Measurements from ENCODE around the gene TMEM114. TPM values are rescaled to one million over a fixed set of nuclear protein-coding genes. Genes with fewer than 3 reads are reported as not detected.

Gene TMEM114
- total and polyA plus RNA-seq, 2 experiments from 2014 or later, result not detected

GRCh38 chr16:8530752-8531384 lies 59.4 kb downstream of the TMEM114 start:
- H3K4me2 ChIP-seq (ENCODE audit: unreplicated experiment), result no peak overlapping the region
- no peak for DNase-seq
- no peaks in the 10 kb centered on the region for H3K27me3 ChIP-seq (replicated peaks; ENCODE audit: insufficient read depth)
- H4K20me1 ChIP-seq (ENCODE audit: insufficient read depth), result no peaks in the 10 kb centered on the region
- H3K4me1 ChIP-seq (ENCODE audit: insufficient read depth), result no peaks in the 10 kb centered on the region
- no peak overlapping the region for H3K9ac ChIP-seq
- H3K9me3 ChIP-seq (ENCODE audit: low read depth), result no peaks in the 10 kb centered on the region
- WGBS, 2 experiments (ENCODE audit: low coverage in 1 of 2, low lambda C conversion rate in 2 of 2, missing lambda C conversion rate in 2 of 2), result 26 to 27% methylated on average over 5 of the region's 5 CpGs
- no peak overlapping the region for H3K27ac ChIP-seq
- H3K9me2 ChIP-seq (ENCODE audit: insufficient read depth), result no peaks in the 10 kb centered on the region
- H3K36me3 ChIP-seq (ENCODE audit: low read depth), result no peaks in the 10 kb centered on the region
- H3F3A ChIP-seq (ENCODE audit: insufficient read depth), result no peaks in the 10 kb centered on the region
- in situ Hi-C loops (cut with MboI), result no loop called here
- no peak for TF ChIP-seq EZH2phosphoT487 (IDR thresholded peaks at IDR 0.05; ENCODE audit: insufficient read depth, low read depth)
- TF ChIP-seq EZH2 (IDR thresholded peaks at IDR 0.05; ENCODE audit: insufficient read depth, poor library complexity, severe bottlenecking), result no peak
- H2AFZ ChIP-seq, result no peak overlapping the region
- H3K4me3 ChIP-seq, result no peak overlapping the region
- no peaks in the 10 kb centered on the region for H3K79me2 ChIP-seq (ENCODE audit: insufficient read depth)

- DNase-seq, result no peak
- no peak overlapping the region for H3K9ac ChIP-seq
- H3K4me3 ChIP-seq, result no peak overlapping the region
- H3K4me2 ChIP-seq (ENCODE audit: unreplicated experiment), result no peak overlapping the region
- no peaks in the 10 kb centered on the region for H3K9me2 ChIP-seq (ENCODE audit: insufficient read depth)
- H3F3A ChIP-seq (ENCODE audit: insufficient read depth), result no peaks in the 10 kb centered on the region
- no peak for TF ChIP-seq EZH2 (IDR thresholded peaks at IDR 0.05; ENCODE audit: insufficient read depth, poor library complexity, severe bottlenecking)
- TF ChIP-seq EZH2phosphoT487 (IDR thresholded peaks at IDR 0.05; ENCODE audit: insufficient read depth, low read depth), result no peak
- H3K27me3 ChIP-seq (replicated peaks; ENCODE audit: insufficient read depth), result no peaks in the 10 kb centered on the region
- H3K9me3 ChIP-seq (ENCODE audit: low read depth), result no peaks in the 10 kb centered on the region
- no peaks in the 10 kb centered on the region for H4K20me1 ChIP-seq (ENCODE audit: insufficient read depth)
- no peak overlapping the region for H2AFZ ChIP-seq
- WGBS, 2 experiments (ENCODE audit: low coverage in 1 of 2, low lambda C conversion rate in 2 of 2, missing lambda C conversion rate in 2 of 2), result 37 to 43% methylated on average over 5 of the region's 5 CpGs
- no peaks in the 10 kb centered on the region for H3K4me1 ChIP-seq (ENCODE audit: insufficient read depth)
- no peaks in the 10 kb centered on the region for H3K36me3 ChIP-seq (ENCODE audit: low read depth)
- in situ Hi-C loops (cut with MboI), result no loop called here
- no peak overlapping the region for H3K27ac ChIP-seq
- H3K79me2 ChIP-seq (ENCODE audit: insufficient read depth), result no peaks in the 10 kb centered on the region
Observed at GRCh38 chr16:8528471-8528870, 61.8 kb downstream of the TMEM114 start.

GRCh38 chr16:8523932-8524331 lies 66.4 kb downstream of the TMEM114 start:
- no peaks in the 10 kb centered on the region for H3K79me2 ChIP-seq (ENCODE audit: insufficient read depth)
- no peaks in the 10 kb centered on the region for H3K9me2 ChIP-seq (ENCODE audit: insufficient read depth)
- no peaks in the 10 kb centered on the region for H3K27me3 ChIP-seq (replicated peaks; ENCODE audit: insufficient read depth)
- H3K9ac ChIP-seq, result no peak overlapping the region
- no peak overlapping the region for H2AFZ ChIP-seq
- no peaks in the 10 kb centered on the region for H3K4me1 ChIP-seq (ENCODE audit: insufficient read depth)
- no peaks in the 10 kb centered on the region for H4K20me1 ChIP-seq (ENCODE audit: insufficient read depth)
- whole genome bisulfite sequencing, 2 experiments (ENCODE audit: low coverage in 1 of 2, low lambda C conversion rate in 2 of 2, missing lambda C conversion rate in 2 of 2), result 42 to 55% methylated on average over 6 of the region's 6 CpGs
- no peak for TF ChIP-seq EZH2phosphoT487 (IDR thresholded peaks at IDR 0.05; ENCODE audit: insufficient read depth, low read depth)
- no peak for TF ChIP-seq EZH2 (IDR thresholded peaks at IDR 0.05; ENCODE audit: insufficient read depth, poor library complexity, severe bottlenecking)
- DNase-seq, result no peak
- no peak overlapping the region for H3K27ac ChIP-seq
- no peaks in the 10 kb centered on the region for H3K9me3 ChIP-seq (ENCODE audit: low read depth)
- in situ Hi-C loops (cut with MboI), result no loop called here
- H3K36me3 ChIP-seq (ENCODE audit: low read depth), result no peaks in the 10 kb centered on the region
- H3F3A ChIP-seq (ENCODE audit: insufficient read depth), result no peaks in the 10 kb centered on the region
- H3K4me2 ChIP-seq (ENCODE audit: unreplicated experiment), result no peak overlapping the region
- H3K4me3 ChIP-seq, result no peak overlapping the region

GRCh38 chr16:8522757-8523156 lies 67.6 kb downstream of the TMEM114 start:
- H3K27ac ChIP-seq, result no peak overlapping the region
- WGBS, 2 experiments (ENCODE audit: low coverage in 1 of 2, low lambda C conversion rate in 2 of 2, missing lambda C conversion rate in 2 of 2), result 22 to 27% methylated on average over 7 of the region's 7 CpGs

More at GRCh38 chr16:8522757-8523156, 67.6 kb downstream of the TMEM114 start:
- H3K9me3 ChIP-seq (ENCODE audit: low read depth), result no peaks in the 10 kb centered on the region
- H3K9me2 ChIP-seq (ENCODE audit: insufficient read depth), result no peaks in the 10 kb centered on the region
- no peaks in the 10 kb centered on the region for H4K20me1 ChIP-seq (ENCODE audit: insufficient read depth)
- no peaks in the 10 kb centered on the region for H3K36me3 ChIP-seq (ENCODE audit: low read depth)
- H3K79me2 ChIP-seq (ENCODE audit: insufficient read depth), result no peaks in the 10 kb centered on the region
- no peak for DNase-seq
- H2AFZ ChIP-seq, result no peak overlapping the region
- H3F3A ChIP-seq (ENCODE audit: insufficient read depth), result no peaks in the 10 kb centered on the region
- no peaks in the 10 kb centered on the region for H3K4me1 ChIP-seq (ENCODE audit: insufficient read depth)
- TF ChIP-seq EZH2phosphoT487 (IDR thresholded peaks at IDR 0.05; ENCODE audit: insufficient read depth, low read depth), result no peak
- no peak for TF ChIP-seq EZH2 (IDR thresholded peaks at IDR 0.05; ENCODE audit: insufficient read depth, poor library complexity, severe bottlenecking)
- no peak overlapping the region for H3K4me3 ChIP-seq
- no peaks in the 10 kb centered on the region for H3K27me3 ChIP-seq (replicated peaks; ENCODE audit: insufficient read depth)
- no peak overlapping the region for H3K9ac ChIP-seq
- H3K4me2 ChIP-seq (ENCODE audit: unreplicated experiment), result no peak overlapping the region
- in situ Hi-C loops (cut with MboI), result no loop called here
